ENCODE results near the gene STRIP2. TPM values are rescaled to one million over a fixed set of nuclear protein-coding genes. Genes with fewer than 3 reads are reported as not detected.

The STRIP2 gene
- total RNA-seq, 4 donors from 2014 or later: 0.28 to 6.5 (median 0.50) TPM; not detected in 1

DNA sequence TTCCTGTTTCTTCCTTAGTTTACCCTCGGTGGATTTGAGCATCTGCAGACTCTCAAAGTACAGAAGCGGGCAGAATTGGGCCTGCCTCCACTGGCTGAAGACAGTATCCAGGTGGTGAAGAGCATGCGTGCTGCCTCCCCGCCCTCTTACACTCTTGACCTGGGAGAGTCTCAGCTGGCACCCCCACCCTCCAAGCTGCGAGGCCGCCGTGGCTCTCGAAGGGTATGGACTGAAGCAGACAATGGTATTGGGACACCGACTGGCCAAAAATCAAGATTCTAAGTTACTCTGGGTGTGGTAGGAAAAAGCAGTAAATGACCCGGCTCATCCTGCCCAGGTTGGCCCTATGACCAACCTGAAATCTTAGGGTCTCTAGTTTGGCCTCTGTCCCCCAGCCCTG lies 22.2 kb downstream of the STRIP2 start:
- DNase-seq (ENCODE audit: low spot score) (no peak), ATAC-seq (ENCODE audit: low FRiP score) (no peak)
- TF ChIP-seq, protein P1, sequence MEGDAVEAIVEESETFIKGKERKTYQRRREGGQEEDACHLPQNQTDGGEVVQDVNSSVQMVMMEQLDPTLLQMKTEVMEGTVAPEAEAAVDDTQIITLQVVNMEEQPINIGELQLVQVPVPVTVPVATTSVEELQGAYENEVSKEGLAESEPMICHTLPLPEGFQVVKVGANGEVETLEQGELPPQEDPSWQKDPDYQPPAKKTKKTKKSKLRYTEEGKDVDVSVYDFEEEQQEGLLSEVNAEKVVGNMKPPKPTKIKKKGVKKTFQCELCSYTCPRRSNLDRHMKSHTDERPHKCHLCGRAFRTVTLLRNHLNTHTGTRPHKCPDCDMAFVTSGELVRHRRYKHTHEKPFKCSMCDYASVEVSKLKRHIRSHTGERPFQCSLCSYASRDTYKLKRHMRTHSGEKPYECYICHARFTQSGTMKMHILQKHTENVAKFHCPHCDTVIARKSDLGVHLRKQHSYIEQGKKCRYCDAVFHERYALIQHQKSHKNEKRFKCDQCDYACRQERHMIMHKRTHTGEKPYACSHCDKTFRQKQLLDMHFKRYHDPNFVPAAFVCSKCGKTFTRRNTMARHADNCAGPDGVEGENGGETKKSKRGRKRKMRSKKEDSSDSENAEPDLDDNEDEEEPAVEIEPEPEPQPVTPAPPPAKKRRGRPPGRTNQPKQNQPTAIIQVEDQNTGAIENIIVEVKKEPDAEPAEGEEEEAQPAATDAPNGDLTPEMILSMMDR (IDR thresholded peaks at IDR 0.05): no peak

DNA sequence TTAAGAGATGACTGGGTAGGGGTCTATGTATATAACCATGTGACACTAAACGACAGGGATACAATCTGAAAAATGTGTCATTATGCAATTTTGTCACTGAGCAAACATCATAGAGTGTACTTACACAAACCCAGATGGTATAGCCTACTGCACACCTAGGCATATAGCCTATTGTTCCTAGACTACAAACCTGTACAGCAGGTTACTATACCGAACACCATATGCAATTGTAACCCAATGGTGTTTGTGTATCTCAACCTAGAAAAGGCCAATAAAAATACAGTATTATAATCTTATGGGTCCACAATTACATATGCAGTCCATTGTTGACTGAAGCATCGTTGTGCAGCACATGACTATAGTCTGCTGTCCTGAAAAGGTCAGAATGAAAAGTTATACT lies 22.9 kb downstream of the STRIP2 start:
- ATAC-seq (ENCODE audit: low FRiP score): no peak
- DNase-seq (ENCODE audit: low spot score): no peak
- TF ChIP-seq, protein P1 (IDR thresholded peaks at IDR 0.05): no peak

DNA sequence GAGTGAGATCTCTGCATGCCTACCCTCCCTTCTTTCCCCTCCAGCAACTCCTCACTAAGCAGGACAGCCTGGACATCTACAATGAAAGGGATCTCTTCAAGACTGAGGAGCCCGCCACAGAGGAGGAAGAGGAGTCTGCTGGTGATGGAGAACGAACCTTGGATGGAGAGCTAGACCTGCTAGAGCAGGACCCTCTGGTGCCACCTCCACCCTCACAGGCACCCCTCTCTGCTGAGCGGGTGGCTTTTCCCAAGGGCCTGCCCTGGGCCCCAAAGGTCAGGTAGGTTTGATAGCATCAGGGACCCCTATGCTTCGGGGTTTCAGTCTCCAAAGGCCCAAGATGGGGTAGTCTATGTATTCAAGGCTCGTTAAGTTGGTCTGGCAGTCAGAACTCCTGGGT lies 23.9 kb downstream of the STRIP2 start:
- no peak for DNase-seq (ENCODE audit: low spot score)
- TF ChIP-seq, protein P1 (IDR thresholded peaks at IDR 0.05): no peak
- no peak for ATAC-seq (ENCODE audit: low FRiP score)

GRCh38 chr7:129461809-129462208 lies 27.6 kb downstream of the STRIP2 start:
- no peak for DNase-seq (ENCODE audit: low spot score)
- TF ChIP-seq, protein P1 (IDR thresholded peaks at IDR 0.05): no peak
- no peak for ATAC-seq (ENCODE audit: low FRiP score)

DNA sequence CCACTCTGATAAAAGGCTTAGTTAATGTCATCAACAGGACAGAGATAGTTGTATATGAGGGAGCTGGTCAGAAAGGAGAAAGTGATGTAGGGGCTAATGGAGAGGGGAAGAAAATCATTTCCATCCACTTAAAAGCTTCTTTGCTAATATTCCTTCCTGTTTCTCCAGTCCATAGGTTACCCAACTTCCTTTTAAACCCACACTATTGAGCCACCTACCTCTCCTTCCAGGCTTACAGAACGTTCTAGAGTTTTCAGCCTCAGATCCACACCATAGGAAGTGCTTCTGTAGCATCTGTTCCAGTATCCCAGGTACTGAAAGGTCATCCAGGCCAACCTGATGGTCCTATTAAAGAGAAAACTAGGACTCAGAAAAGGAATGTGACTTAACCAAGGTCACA lies 28.2 kb downstream of the STRIP2 start:
- DNase-seq (ENCODE audit: low spot score) (no peak), ATAC-seq (ENCODE audit: low FRiP score) (no peak)
- TF ChIP-seq, protein P1 (IDR thresholded peaks at IDR 0.05): no peak

GRCh38 chr7:129464194-129464593 lies 30.0 kb downstream of the STRIP2 start:
- TF ChIP-seq, protein P1 (IDR thresholded peaks at IDR 0.05): no peak
- ATAC-seq (ENCODE audit: low FRiP score) (no peak), DNase-seq (ENCODE audit: low spot score) (no peak)

- DNase-seq (ENCODE audit: low spot score): no peak
- no peak for ATAC-seq (ENCODE audit: low FRiP score)
- TF ChIP-seq, protein P1 (IDR thresholded peaks at IDR 0.05): no peak
These were observed 30.8 kb downstream of the STRIP2 start for GRCh38 chr7:129465080-129465479.

Measured in omental fat pad (tissue), 4 donors.